Measurements from ENCODE around the gene DUSP22. TPM values are rescaled to one million over a fixed set of nuclear protein-coding genes. Genes with fewer than 3 reads are reported as not detected.

The DUSP22 gene
- total RNA-seq, 2 donors from 2014 or later = 26.5 to 29.5 TPM

DNA sequence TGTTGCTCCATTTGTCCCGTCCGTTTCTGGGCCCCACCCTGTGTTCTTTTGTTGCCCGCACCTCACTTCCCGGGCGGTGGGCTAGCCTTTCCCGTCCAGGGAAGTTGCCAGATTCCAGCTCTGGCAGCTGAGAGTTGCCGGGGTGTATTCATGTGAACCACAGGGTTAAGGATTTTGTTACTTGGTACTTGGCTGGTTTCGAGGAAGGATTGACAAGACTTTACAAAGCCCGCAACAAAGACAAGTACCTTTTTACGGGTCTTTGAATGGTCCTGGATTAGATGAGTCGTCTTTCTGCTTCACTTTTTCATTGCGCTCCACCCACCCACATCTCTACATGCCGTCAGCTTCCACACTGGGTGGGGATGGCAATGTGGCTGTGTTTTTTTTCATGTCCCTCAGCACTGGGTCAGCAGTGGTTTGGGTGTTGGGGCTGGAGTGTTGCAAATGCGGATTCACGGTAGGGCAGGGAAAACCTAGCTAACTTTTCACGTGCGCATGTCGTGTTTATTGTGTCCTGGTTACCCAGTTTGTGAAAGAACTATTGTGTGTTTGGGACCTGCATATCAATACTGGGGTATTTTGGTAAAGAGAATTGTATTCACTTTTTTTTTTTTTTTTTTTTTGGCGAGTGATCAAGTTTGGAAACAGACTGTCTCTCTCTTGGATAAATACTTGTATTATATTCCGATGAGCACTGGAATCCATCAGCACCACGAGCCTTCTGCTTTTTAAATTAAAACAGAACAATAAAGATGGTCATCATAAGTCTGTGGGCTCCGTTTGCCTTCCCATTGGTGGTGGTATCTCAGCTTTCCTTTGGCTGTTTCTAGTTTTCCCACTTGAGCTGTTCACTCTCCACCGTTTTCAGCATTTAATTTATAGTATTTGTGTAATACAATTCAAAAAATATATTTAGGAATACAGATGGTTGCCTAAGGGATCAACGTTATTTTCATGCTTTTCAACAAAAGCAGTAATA, 1.2 kb downstream of the DUSP22 start:
- intact Hi-C loops (cut with DNase I, micrococcal nuclease) = no loop called here
- peak; percentile 9 for ATAC-seq
- peak; percentile 55 to 60 for DNase-seq

- ATAC-seq (no peak), DNase-seq (peak in 1 of 2 donors; percentile 16)
- intact Hi-C loops (cut with DNase I, micrococcal nuclease) = no loop called here
These were observed 2.6 kb downstream of the DUSP22 start for GRCh38 chr6:294656-295565.

DNA sequence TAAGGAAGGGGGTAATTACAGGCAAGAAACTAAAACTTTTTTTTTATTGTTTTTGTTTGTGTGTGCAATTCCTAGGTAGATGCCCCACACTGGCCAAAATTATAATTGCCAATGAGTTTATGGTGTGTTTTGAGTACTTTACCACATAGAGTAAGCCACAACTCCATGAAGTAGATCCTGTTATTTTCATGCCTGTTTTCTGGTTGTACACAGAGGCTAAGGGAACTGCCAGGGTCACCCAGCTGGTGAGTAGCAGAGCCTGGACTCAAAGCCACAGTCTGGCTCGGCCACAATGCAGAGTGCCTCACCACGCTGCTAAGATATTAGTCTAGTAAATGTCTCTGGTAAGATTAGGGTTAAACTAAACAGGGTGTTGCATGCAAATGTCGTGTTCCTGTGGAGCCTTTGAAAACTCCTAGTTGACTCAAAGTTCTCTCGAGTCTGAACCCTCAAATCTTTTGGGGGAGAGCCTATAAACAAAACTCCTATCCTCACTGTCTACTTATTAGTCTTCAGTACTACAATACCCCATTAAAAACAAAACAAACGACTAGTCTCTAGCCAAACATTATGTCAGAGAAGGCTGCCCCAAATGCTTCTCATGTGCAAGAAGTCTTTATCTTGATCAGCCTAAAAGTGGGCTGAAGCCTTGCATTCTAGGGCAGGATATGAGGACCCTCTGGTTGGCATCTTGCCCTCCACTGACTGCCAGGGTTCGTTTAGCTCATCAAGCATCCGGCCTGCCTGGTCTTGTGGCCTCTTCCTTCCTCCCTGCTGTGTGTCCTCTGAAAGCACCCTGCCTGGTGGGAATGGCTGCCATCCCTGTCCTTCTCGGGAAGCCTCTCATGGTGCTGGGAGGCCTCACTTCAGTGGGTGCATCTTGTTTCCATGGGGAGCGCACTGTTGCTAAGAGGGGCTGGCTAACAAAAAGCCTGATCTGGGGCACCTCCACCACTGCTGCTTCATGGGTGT, 4.2 kb downstream of the DUSP22 start:
- DNase-seq = peak in 1 of 2 donors; percentile 59
- intact Hi-C loops (cut with DNase I, micrococcal nuclease) = no loop called here
- no peak for ATAC-seq

DNA sequence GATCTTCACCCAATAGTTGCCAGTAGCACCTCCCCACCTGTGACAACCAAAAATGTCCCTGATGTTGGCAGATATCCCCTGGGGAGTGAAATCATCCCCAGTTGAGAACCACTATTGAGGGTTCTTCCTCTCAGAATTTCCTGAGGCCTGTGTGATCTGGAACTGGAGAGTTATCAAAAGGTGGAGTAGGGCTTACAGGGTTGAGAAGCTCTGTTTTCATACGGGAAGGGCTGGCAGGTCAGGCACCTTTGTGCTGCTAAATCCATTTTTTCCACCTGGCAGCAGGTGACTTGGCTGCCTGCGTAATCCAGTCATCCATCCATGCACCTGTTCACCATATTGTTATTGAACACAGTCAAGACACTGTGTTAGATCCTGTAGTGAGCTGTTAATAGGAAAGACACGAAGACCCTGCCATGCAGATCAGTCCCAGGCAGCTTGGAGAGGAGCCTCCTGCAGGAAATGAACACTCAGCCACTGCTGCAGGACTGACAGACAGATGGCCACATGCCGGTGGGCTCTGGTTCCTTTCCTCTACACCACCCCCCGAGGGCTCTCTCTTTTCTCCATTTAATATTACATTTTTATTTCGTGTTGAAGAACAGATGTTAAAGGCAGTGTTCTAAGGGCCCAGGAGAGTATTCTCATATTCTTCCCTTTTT, 5.4 kb downstream of the DUSP22 start:
- ATAC-seq (no peak), DNase-seq (peak in 1 of 2 donors; percentile 15)
- intact Hi-C loops (cut with DNase I, micrococcal nuclease) = no loop called here

- DNase-seq (peak in 1 of 2 donors; percentile 16), ATAC-seq (peak; percentile 32)
- intact Hi-C loops (cut with DNase I, micrococcal nuclease) = no loop called here
These were observed 6.2 kb downstream of the DUSP22 start for GRCh38 chr6:298233-299103.

DNA sequence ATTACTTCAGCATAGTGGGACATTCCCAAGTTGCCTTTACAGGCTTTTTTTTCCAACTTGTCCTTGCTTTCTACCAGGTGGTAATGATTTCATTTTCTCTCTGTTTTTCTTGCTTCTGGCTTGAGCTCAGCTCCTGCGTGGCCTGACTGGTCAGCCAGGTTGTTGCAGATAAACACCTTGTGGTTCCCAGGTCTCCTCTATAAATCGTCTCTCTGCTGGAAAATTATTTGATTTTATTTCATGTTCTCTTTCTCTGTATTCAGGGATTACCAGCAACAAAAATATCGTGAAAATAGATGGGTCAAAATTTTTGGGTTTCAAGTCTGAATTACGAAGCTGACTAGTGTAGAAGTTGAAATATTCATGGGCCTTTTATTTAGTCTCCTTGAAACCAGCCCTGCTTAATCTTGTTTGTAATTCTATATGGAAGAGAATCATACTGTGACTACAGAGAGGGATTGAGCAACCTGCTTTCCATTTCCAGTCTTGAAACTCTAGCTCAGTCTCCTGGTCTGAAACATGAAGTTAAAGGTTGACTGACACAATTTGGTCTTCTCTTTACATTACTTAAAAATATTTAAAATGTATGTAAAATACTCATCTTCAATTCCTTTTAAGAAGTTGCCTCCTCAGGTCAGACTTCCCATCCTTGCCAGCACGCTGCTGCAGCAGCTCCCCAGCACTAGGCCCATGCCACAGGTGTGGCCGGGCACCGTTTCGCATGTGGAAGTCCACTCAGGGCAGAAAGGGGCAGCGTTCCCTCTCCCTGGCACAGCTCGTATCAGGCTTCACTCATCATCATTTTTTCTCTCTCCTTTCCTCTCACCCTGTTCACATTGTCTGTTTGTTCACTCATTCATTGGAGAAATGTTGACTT, 7.1 kb downstream of the DUSP22 start:
- intact Hi-C loops (cut with DNase I, micrococcal nuclease) = no loop called here
- ATAC-seq (no peak), DNase-seq (peak in 1 of 2 donors; percentile 4)

GRCh38 chr6:300026-300425, 7.7 kb downstream of the DUSP22 start:
- no peak for DNase-seq
- intact Hi-C loops (cut with DNase I, micrococcal nuclease) = no loop called here
- no peak for ATAC-seq

- no peak for DNase-seq
These were observed 8.4 kb downstream of the DUSP22 start for GRCh38 chr6:300494-301198.

DNA sequence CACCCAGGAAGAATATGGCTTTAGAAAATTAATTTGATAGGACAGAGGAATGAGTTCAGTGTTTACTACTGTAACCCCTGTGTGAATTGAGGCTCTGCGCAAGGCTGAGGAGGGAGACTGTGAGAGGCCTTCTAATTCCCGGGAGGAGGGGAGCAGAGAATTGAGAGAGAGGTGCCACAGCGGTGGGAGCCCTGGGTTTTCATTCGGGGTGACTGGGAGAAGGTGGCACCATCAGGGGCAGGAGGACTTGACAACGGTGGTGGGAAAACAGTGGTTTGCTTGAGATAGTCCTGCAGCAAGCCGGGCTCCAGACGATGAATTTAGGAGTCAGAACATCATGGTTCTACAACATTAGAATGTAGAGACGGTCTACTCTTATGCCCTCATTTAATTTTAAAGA, 9.2 kb downstream of the DUSP22 start:
- intact Hi-C loops (cut with DNase I, micrococcal nuclease) = no loop called here
- no peak for ATAC-seq
- no peak for DNase-seq

More at GRCh38 chr6:300494-301198, 8.4 kb downstream of the DUSP22 start:
- intact Hi-C loops (cut with DNase I, micrococcal nuclease) = no loop called here
- no peak for ATAC-seq

DNA sequence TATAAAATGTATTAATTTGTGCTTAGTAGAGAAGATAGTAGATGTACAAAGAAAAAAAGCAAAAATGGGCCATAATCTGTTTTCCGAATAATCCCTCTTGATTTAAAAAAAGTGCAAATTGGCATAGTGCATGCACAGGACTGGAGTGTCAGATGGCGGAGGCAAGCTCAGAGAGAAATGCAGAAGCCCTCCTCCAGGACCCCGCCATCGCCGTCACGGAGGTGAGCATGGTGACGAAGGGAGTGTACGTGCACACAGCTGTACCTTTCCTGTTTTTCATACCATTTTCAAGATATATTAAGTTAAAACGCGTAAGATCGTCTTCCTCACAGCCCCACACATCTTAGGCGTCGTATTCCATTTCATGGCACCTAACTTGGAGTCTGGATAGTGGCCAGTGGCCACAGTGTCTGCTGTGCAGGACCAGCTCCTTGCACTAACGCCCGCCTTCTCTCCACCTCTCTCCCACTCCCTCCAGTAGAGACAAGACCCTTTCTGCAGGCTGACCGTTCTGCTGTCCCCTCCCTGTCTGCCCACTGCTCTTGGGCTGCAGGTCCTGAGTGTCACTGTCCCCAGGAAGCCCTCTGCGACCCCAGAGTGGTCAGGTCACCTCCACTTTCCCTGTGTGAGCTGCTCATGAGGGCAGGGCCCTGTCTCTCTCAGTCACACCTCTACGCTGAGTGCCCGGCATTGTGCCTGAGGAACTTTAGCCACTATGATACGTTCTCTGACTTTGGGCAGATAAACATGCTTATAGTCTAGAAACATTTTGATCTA, 9.8 kb downstream of the DUSP22 start:
- intact Hi-C loops (cut with DNase I, micrococcal nuclease) = no loop called here
- ATAC-seq (no peak), DNase-seq (no peak)

- ATAC-seq (no peak), DNase-seq (no peak)
- intact Hi-C loops (cut with DNase I, micrococcal nuclease) = no loop called here
These were observed 10.5 kb downstream of the DUSP22 start for GRCh38 chr6:302760-303159.

DNA sequence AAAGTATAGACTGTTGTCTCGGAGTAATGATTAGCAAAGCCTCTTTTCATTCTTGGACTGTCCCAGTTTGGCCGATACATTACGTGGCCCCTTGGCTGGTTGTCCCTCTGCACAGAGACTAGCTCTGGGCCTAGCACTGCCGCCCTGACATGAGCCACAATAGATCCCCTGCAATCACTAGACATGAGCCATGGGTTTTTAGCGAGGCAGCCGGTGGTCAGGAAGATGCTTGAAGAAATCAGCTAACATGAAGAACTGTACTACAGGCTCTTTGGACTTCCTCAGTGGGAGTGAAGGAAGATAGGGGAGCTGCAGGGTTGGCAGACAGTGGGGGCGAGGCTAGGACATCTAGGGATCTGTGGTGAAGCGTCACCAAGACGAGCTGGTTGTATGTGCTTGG, 11.0 kb downstream of the DUSP22 start:
- ATAC-seq (no peak), DNase-seq (no peak)
- intact Hi-C loops (cut with DNase I, micrococcal nuclease) = no loop called here

DNA sequence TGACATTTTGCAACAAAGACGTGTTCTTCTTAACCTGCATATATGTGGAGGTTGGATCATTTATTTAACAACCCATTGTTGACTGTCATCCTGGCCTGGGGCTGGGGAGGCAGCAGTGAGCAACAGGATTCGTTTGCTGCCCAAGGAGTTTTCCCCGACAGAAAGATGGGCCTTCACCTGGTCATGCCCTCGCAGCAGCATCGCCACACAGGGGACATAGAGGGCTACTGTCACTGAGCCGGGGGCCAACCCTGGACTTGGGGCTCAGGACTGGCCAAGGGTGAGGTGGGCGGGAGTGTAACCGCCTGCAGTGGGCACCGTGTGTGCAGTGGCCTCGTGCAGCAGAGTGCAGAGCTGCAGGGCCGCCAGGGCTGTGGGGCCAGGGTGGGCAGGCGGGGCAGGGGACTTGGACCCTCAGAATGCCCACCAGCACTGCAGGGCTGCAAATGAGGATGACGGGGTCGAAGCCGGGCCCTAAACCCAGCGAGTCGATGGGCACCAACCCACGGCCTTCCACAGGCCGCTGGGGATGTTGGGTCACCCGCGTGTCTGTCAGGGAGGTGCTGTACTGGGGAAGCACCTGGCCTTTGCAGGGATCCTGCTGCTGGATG, 11.8 kb downstream of the DUSP22 start:
- intact Hi-C loops (cut with DNase I, micrococcal nuclease) = no loop called here
- ATAC-seq = no peak
- no peak for DNase-seq

DNA sequence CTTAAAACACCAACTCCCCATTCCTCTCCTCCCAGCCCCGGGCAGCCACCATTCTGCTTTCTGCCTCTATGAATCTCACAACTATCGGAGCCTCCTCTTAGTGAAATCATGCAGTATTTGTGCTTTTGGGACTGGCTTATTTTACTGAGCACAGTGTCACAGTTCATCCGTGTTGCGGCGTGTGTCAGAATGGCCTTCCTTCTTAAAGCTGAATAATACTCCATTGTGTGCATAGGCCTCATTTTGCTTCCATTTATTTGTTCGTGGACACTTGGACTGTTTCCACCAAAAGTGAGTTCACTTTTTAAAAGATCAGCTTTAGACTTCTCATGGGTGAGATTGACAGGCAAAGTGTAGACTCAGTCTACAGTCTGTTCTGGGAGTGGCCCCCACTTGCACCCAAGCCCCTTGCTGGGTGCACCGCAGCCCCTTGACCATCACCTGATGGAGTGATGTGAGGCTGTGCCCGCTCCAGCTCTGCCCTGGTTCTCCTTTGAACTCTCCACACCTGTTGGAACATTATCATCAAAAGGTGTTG, 12.6 kb downstream of the DUSP22 start:
- ATAC-seq (no peak), DNase-seq (no peak)
- intact Hi-C loops (cut with DNase I, micrococcal nuclease) = no loop called here
